Loucy (cell line): ENCODE measurements around the gene SAP30BP.

ENCODE experiments used
- H2AFZ ChIP-seq: fragments of 200-600 bp; sonication (generic); 2 replicates; pipeline ENCODE4 v1.6.0; 2016; ENCODE audit warnings: antibody characterized with exemption, mild to moderate bottlenecking, low read length, moderate library complexity
- H3F3A ChIP-seq: fragments of 200-600 bp; 2 replicates; pipeline ENCODE4 v1.6.0; 2016; ENCODE audit warnings: antibody characterized with exemption, low read depth, mild to moderate bottlenecking
- H3K27me3 ChIP-seq: fragments of 200-600 bp; sonication (generic); 2 replicates; pipeline ENCODE4 v1.6.1; 2014; ENCODE audit warnings: low read length, mild to moderate bottlenecking; ENCODE audit not compliant: insufficient read depth, poor library complexity, severe bottlenecking
- H3K36me3 ChIP-seq: fragments of 200-600 bp; sonication (generic); 2 replicates; pipeline ENCODE4 v1.6.1; 2016; ENCODE audit warnings: low read length; ENCODE audit not compliant: insufficient read depth
- H3K4me1 ChIP-seq: fragments of 200-600 bp; sonication (generic); 2 replicates; pipeline ENCODE4 v1.5.1; 2014; ENCODE audit warnings: low read length, mild to moderate bottlenecking; ENCODE audit not compliant: insufficient read depth, poor library complexity, severe bottlenecking
- H3K4me2 ChIP-seq: fragments of 200-600 bp; sonication (generic); 2 replicates; pipeline ENCODE4 v1.6.0; 2014; ENCODE audit warnings: antibody characterized with exemption, low read length, low read depth, mild to moderate bottlenecking; ENCODE audit not compliant: poor library complexity, severe bottlenecking
- H3K4me3 ChIP-seq: fragments of 200-600 bp; sonication (generic); 2 replicates; pipeline ENCODE4 v1.5.1; 2014; ENCODE audit warnings: low read length, mild to moderate bottlenecking, mixed read lengths; ENCODE audit not compliant: poor library complexity, severe bottlenecking
- H3K79me2 ChIP-seq: fragments of 200-600 bp; sonication (generic); 2 replicates; pipeline ENCODE4 v1.6.1; 2014; ENCODE audit warnings: low read length; ENCODE audit not compliant: insufficient read depth
- H3K9ac ChIP-seq: fragments of 200-600 bp; sonication (generic); 2 replicates; pipeline ENCODE4 v1.6.0; 2014; ENCODE audit warnings: mild to moderate bottlenecking, low read depth, low read length, moderate library complexity; ENCODE audit not compliant: poor library complexity, severe bottlenecking
- H3K9me2 ChIP-seq: fragments of 200-600 bp; sonication (generic); replicated peaks from 2 replicates; pipeline ENCODE4 v1.6.1; 2016; ENCODE audit warnings: low read depth, low read length, mixed read lengths
- H3K9me3 ChIP-seq: fragments of 200-600 bp; sonication (generic); 2 replicates; pipeline ENCODE4 v1.6.1; 2014; ENCODE audit warnings: mild to moderate bottlenecking, antibody characterized with exemption, low read length, low read depth; ENCODE audit not compliant: insufficient read depth
- H4K20me1 ChIP-seq: fragments of 200-600 bp; sonication (generic); 2 replicates; pipeline ENCODE4 v1.6.0; 2014; ENCODE audit warnings: antibody characterized with exemption, low read length, mild to moderate bottlenecking; ENCODE audit not compliant: insufficient read depth, poor library complexity, severe bottlenecking
- CTCF ChIP-seq: fragments of 200-600 bp; sonication (generic); conservative IDR thresholded peaks from 2 replicates; pipeline ENCODE4 v1.5.1; 2014; ENCODE audit warnings: mild to moderate bottlenecking, antibody characterized with exemption, low read length
- EZH2phosphoT487 ChIP-seq: fragments of 200-600 bp; IDR thresholded peaks from 2 replicates; pipeline ENCODE4 v1.6.1; 2018; ENCODE audit warnings: antibody characterized with exemption, mild to moderate bottlenecking, moderate library complexity, borderline replicate concordance

The SAP30BP gene

GRCh38 chr17:75642784-75643642 is 24.1 kb upstream of the SAP30BP start:
- Histone ChIP-seq H3K79me2 (no peaks in the 10 kb centered on the region), H3K9me3 (no peaks in the 10 kb centered on the region), H3K27me3 (no peaks in the 10 kb centered on the region), H3F3A (no peaks in the 10 kb centered on the region), H3K4me3 (no peak overlapping the region), H4K20me1 (no peaks in the 10 kb centered on the region), H3K9ac (no peak overlapping the region), H3K4me2 (no peak overlapping the region), H3K36me3 (no peaks in the 10 kb centered on the region), H3K9me2 (no peaks in the 10 kb centered on the region), H3K4me1 (peaks cover 16% of the 10 kb centered on the region), H2AFZ (no peak overlapping the region)
- no peak for TF ChIP-seq CTCF
- TF ChIP-seq EZH2phosphoT487 = no peak

- no peaks in the 10 kb centered on the region for H3K27me3 ChIP-seq
- no peaks in the 10 kb centered on the region for H3K9me3 ChIP-seq
- H3K4me2 ChIP-seq = no peak overlapping the region
- peaks cover 16% of the 10 kb centered on the region for H3K4me1 ChIP-seq
- no peak overlapping the region for H3K4me3 ChIP-seq
- H3K9ac ChIP-seq = no peak overlapping the region
- H3K79me2 ChIP-seq = no peaks in the 10 kb centered on the region
- H3K9me2 ChIP-seq = no peaks in the 10 kb centered on the region
- TF ChIP-seq EZH2phosphoT487 (no peak), CTCF (no peak)
- H3K36me3 ChIP-seq = no peaks in the 10 kb centered on the region
- no peak overlapping the region for H2AFZ ChIP-seq
- H4K20me1 ChIP-seq = no peaks in the 10 kb centered on the region
- H3F3A ChIP-seq = no peaks in the 10 kb centered on the region
Measured at GRCh38 chr17:75643643-75644017, 23.5 kb upstream of the SAP30BP start.

- Histone ChIP-seq H3K9me2 (no peaks in the 10 kb centered on the region), H3K79me2 (no peaks in the 10 kb centered on the region), H3K9ac (peak overlapping the region; percentile 37), H3K4me3 (peak overlapping the region; percentile 8), H3K36me3 (peaks cover under 1% of the 10 kb centered on the region; the same call in 1 of the 2 replicates), H3K4me2 (peak overlapping the region; percentile 57), H3K27me3 (no peaks in the 10 kb centered on the region), H3K4me1 (peaks cover 16% of the 10 kb centered on the region), H3K9me3 (no peaks in the 10 kb centered on the region), H3F3A (no peaks in the 10 kb centered on the region), H2AFZ (no peak overlapping the region), H4K20me1 (no peaks in the 10 kb centered on the region)
- TF ChIP-seq EZH2phosphoT487 (no peak), CTCF (no peak)
Measured at GRCh38 chr17:75645501-75645888, 21.6 kb upstream of the SAP30BP start.
